K562 (cell line): ENCODE measurements around the gene CCDC183. TPM values are rescaled to one million over a fixed set of nuclear protein-coding genes. Genes with fewer than 3 reads are reported as not detected.

ENCODE experiments used
- ATAC-seq: fragments of 200-7000 bp; cut with Tn5 transposase; 3 replicates; pipeline ENCODE4 v1.9.1; 2020; ENCODE audit warnings: moderate library complexity
- BruUV-seq: library from RNA; stranded (reverse); fragments of 400-500 nt; replicated peaks from 2 replicates; lab custom pipeline; 2021; lab: Mats Ljungman, UMichigan
- CTCF ChIA-PET: fragments of 300-600 bp; formaldehyde crosslinking; extraction: SDS; loops from one replicate; lab custom pipeline; 2021; ENCODE audit warnings: low intra/inter-chr PET ratio; lab: Yijun Ruan, JAX
- POLR2A ChIA-PET: fragments of 300-600, 350-650 bp; sonication (Branson Sonifier 250); formaldehyde crosslinking; extraction: SDS; loops from one replicate; lab custom pipeline; 2021; ENCODE audit warnings: antibody characterized with exemption, inconsistent platforms; lab: Yijun Ruan, JAX
- DNase-seq, 4 experiments: peaks; one replicate each; pipeline versions ENCODE4 v3.0.0 to v3.0.0-alpha.2; 2011 to 2018; ENCODE audit warnings: low spot score in 3 of 4, mixed read lengths in 3 of 4; ENCODE audit errors: extremely low read depth in 1 of 4
- FAIRE-seq: peaks from 2 replicates; lab custom pipeline; 2011; peaks lifted over from hg19 to GRCh38; lab: Jason Lieb, UNC
- H2AFZ ChIP-seq: 2 replicates; pipeline ENCODE4 v1.6.0; 2011; ENCODE audit warnings: low read depth, low read length, control low read depth, inconsistent platforms
- H3K27ac ChIP-seq: fragments of 200-600 bp; 3 replicates; pipeline ENCODE4 v1.8.0; 2011; ENCODE audit warnings: low read depth, mild to moderate bottlenecking, control low read depth, inconsistent platforms, low read length, moderate library complexity, mixed read lengths; ENCODE audit errors: extremely low read depth
- H3K27me3 ChIP-seq, 2 experiments: fragments of 300-600 bp in 1 of 2; 2 replicates in 1 of 2; 3 replicates in 1 of 2; pipeline versions ENCODE4 v1.6.0 to v1.8.0; 2011; ENCODE audit warnings: inconsistent platforms in 2 of 2, low read length in 2 of 2, mild to moderate bottlenecking in 1 of 2, mixed read lengths in 1 of 2, moderate library complexity in 1 of 2; ENCODE audit not compliant: control insufficient read depth in 2 of 2, insufficient read depth in 2 of 2
- H3K36me3 ChIP-seq: fragments of 300-600 bp; 3 replicates; pipeline ENCODE4 v1.8.0; 2011; ENCODE audit warnings: mild to moderate bottlenecking, low read length, inconsistent platforms; ENCODE audit not compliant: control insufficient read depth, insufficient read depth
- H3K4me1 ChIP-seq, 2 experiments: fragments of 200-600 bp in 1 of 2; replicated peaks in 1 of 2; 2 replicates in 1 of 2; 3 replicates in 1 of 2; pipeline versions ENCODE4 v1.5.1 to v1.8.0; 2011; ENCODE audit warnings: inconsistent platforms in 2 of 2, low read length in 2 of 2, mild to moderate bottlenecking in 1 of 2, mixed read lengths in 1 of 2, moderate library complexity in 1 of 2; ENCODE audit not compliant: control insufficient read depth in 2 of 2, insufficient read depth in 2 of 2
- H3K4me2 ChIP-seq: 2 replicates; pipeline ENCODE4 v1.6.1; 2011; ENCODE audit warnings: low read length, control low read depth, inconsistent platforms, mixed read lengths; ENCODE audit not compliant: insufficient read depth
- H3K4me3 ChIP-seq: fragments of 200-600 bp; sonication (generic), shearing (Covaris generic); 2 replicates; pipeline ENCODE4 v1.5.1; 2016; ENCODE audit warnings: control low read depth, inconsistent platforms
- H3K79me2 ChIP-seq: fragments of 200-600 bp; 3 replicates; pipeline ENCODE4 v1.8.0; 2011; ENCODE audit warnings: low read length, inconsistent platforms; ENCODE audit not compliant: control insufficient read depth, insufficient read depth
- H3K9ac ChIP-seq, 2 experiments: 2 replicates each; pipeline versions ENCODE4 v1.6.0 to v1.6.1; 2011; ENCODE audit warnings: low read depth in 2 of 2, low read length in 2 of 2, control low read depth in 1 of 2, inconsistent platforms in 1 of 2, mild to moderate bottlenecking in 1 of 2, mixed read lengths in 1 of 2; ENCODE audit not compliant: insufficient read depth in 1 of 2
- H3K9me1 ChIP-seq: one replicate; pipeline ENCODE4 v1.6.0; 2011; ENCODE audit warnings: inconsistent platforms, mild to moderate bottlenecking, low read length, moderate library complexity; ENCODE audit not compliant: control insufficient read depth, insufficient read depth
- H3K9me3 ChIP-seq: replicated peaks from 2 replicates; pipeline ENCODE4 v1.5.1; 2011; ENCODE audit warnings: low read depth, low read length, inconsistent platforms; ENCODE audit not compliant: control insufficient read depth, insufficient read depth
- H4K20me1 ChIP-seq: replicated peaks from 2 replicates; pipeline ENCODE4 v1.6.1; 2011; ENCODE audit warnings: low read length, inconsistent platforms, mixed read lengths; ENCODE audit not compliant: control insufficient read depth, insufficient read depth
- EGR1 ChIP-seq: fragments of 450-650 bp; conservative IDR thresholded peaks from 2 replicates; pipeline ENCODE4 v1.6.1; 2017; ENCODE audit warnings: mild to moderate bottlenecking
- KAT8 ChIP-seq: fragments of 450-650 bp; IDR thresholded peaks from 2 replicates; pipeline ENCODE4 v1.6.1; 2016; ENCODE audit warnings: low read depth, mild to moderate bottlenecking
- MAFF ChIP-seq: IDR thresholded peaks from 2 replicates; pipeline ENCODE4 v1.6.1; 2012; ENCODE audit warnings: low read length, improper control_type of control experiment
- NFATC3 ChIP-seq: fragments of 450-650 bp; IDR thresholded peaks from 2 replicates; pipeline ENCODE4 v1.6.1; 2017; ENCODE audit warnings: mild to moderate bottlenecking
- PKNOX1 ChIP-seq: fragments of 450-650 bp; IDR thresholded peaks from 2 replicates; pipeline ENCODE4 v1.6.1; 2016
- POLR2A ChIP-seq: fragments of 450-650 bp; conservative IDR thresholded peaks from 2 replicates; pipeline ENCODE4 v1.6.1; 2016
- SIN3B ChIP-seq: fragments of 450-650 bp; IDR thresholded peaks from 2 replicates; pipeline ENCODE4 v1.6.1; 2017; ENCODE audit warnings: low read depth, mild to moderate bottlenecking, moderate library complexity
- SMARCA5 ChIP-seq: fragments of 450-650 bp; IDR thresholded peaks from 2 replicates; pipeline ENCODE4 v1.6.1; 2016
- TEAD2 ChIP-seq: fragments of 450-650 bp; IDR thresholded peaks from 2 replicates; pipeline ENCODE4 v1.6.1; 2016; ENCODE audit warnings: missing genetic modification characterization, control low read depth, missing compliant biosample characterization
- VEZF1 ChIP-seq: fragments of 200-800 bp; sonication (Bioruptor generic); IDR thresholded peaks from 2 replicates; pipeline ENCODE4 v1.6.1; 2017; ENCODE audit warnings: missing genetic modification characterization, missing compliant biosample characterization
- ZBTB33 ChIP-seq: sonication (generic); formaldehyde crosslinking; IDR thresholded peaks from 2 replicates; pipeline ENCODE4 v1.8.1; 2023; ENCODE audit warnings: mild to moderate bottlenecking, missing genetic modification reagents
- ZNF121 ChIP-seq: sonication (generic); formaldehyde crosslinking; conservative IDR thresholded peaks from 2 replicates; pipeline ENCODE4 v1.8.0; 2022; ENCODE audit warnings: missing genetic modification reagents
- ZNF239 ChIP-seq: fragments of 250-450 bp; sonication (Bioruptor Pico); IDR thresholded peaks from 2 replicates; pipeline ENCODE4 v1.4.0; 2020; ENCODE audit warnings: mild to moderate bottlenecking
- ZNF589 ChIP-seq: fragments of 200-800 bp; sonication (Bioruptor generic); IDR thresholded peaks from 2 replicates; pipeline ENCODE4 v1.6.1; 2016; ENCODE audit warnings: low read depth, missing genetic modification characterization, missing compliant biosample characterization
- ZNF695 ChIP-seq: fragments of 450-650 bp; formaldehyde crosslinking; IDR thresholded peaks from 2 replicates; pipeline ENCODE4 v1.4.0; 2020; ENCODE audit warnings: mild to moderate bottlenecking, moderate library complexity
- WGBS: fragments of 100-300 bp; shearing (Covaris generic); methylation state at CpG from one replicate; pipeline ENCODE4 v1.1.6; 2016; ENCODE audit warnings: low coverage, mixed read lengths; ENCODE audit not compliant: insufficient coverage; ENCODE audit errors: missing lambda C conversion rate; 5-methylcytosine and 5-hydroxymethylcytosine counted together
- in situ Hi-C: fragments of 300-500 bp; cut with MboI; formaldehyde crosslinking; loops from 4 replicates; pipeline ENCODE4 v1.15.0; 2018; ENCODE audit warnings: inconsistent platforms, mixed read lengths
- intact Hi-C: fragments of 100-400 bp; cut with micrococcal nuclease; formaldehyde crosslinking; loops from 2 replicates; pipeline ENCODE4 v1.14.2; 2022
- polyA plus RNA-seq, 8 experiments: library from polyadenylated mRNA; depleted of rRNA in 4 of 8; stranded (reverse) in 5 of 8; unstranded in 3 of 8; fragments of >200 nt; fragmentation: Nextera tagmentation in 2 of 8; fragmentation: Illumina TruSeq in 1 of 8; extraction: Ambion mirVana in 2 of 8; extraction: Trizol in 1 of 8; gene quantifications; 2 replicates each; pipeline versions ENCODE4 v1.2.1 to v1.2.3, GENCODE V29; 2011 to 2014; ENCODE audit warnings: inconsistent platforms in 1 of 8, missing spikeins in 1 of 8
- total RNA-seq, 7 experiments: library from RNA; depleted of rRNA in 6 of 7; stranded (reverse); fragments of >200 nt in 6 of 7; fragmentation: Illumina TruSeq in 2 of 7; extraction: Trizol in 2 of 7; gene quantifications; 2 replicates each; pipeline versions ENCODE4 v1.2.1 to v1.2.3, GENCODE V29; 2011 to 2021; ENCODE audit warnings: low replicate concordance in 1 of 7

The CCDC183 gene
- total and polyA plus RNA-seq, 9 of the 15 experiments (the other 6 are each of a cell fraction or from before 2014, with no cell fraction given) = 0.21 to 0.60 (median 0.29) TPM; not detected in 4

- TF ChIP-seq MAFF (no peak), ZNF239 (CRISPR knock-in tag) (no peak), PKNOX1 (peak; percentile 30), ZNF589 (CRISPR knock-in tag) (no peak)
Measured at GRCh38 chr9:136839229-136840139, 43.3 kb downstream of the CCDC183 start (continued).

- Histone ChIP-seq H3K9me3 (no peaks in the 10 kb centered on the region), H3K27me3 (no peaks in the 10 kb centered on the region), H2AFZ (no peak overlapping the region), H3K27ac (peak overlapping the region; percentile 28; the same call in 2 of the 3 replicates), H3K36me3 (peaks cover 54% of the 10 kb centered on the region; the same call in 2 of the 3 replicates), H3K9me1 (no peaks in the 10 kb centered on the region), H3K79me2 (no peaks in the 10 kb centered on the region), H3K4me1 (peaks cover 12 to 92% of the 10 kb centered on the region in 2 experiments), H3K4me2 (no peak overlapping the region; the same call in 1 of the 2 replicates), H4K20me1 (peaks cover 17% of the 10 kb centered on the region), H3K9ac (peak overlapping the region in 1 of 2 experiments; percentile 75; a peak in 3 of 4 replicates), H3K4me3 (no peak overlapping the region)
- TSS peak; percentile 84 for BruUV-seq
- ATAC-seq (peak; percentile 62), FAIRE-seq (peak; percentile 72), DNase-seq (peak; percentile 74 to 83 (median 78))
- POLR2A ChIA-PET = interaction anchor here (0.6 to 2.6 kb wide), 10 partner anchors 8 to 182 kb away, joined by 3 to 10 read pairs (median 3); partner anchors contain the start of gene TMEM141
- CTCF ChIA-PET = no interaction called here
- in situ Hi-C loops (no loop called here), intact Hi-C loops (loop anchor here (2.0 kb wide), 1 partner anchor 54 kb away; no protein-coding TSS in a partner anchor)
- WGBS = 39% methylated on average over 15 of the region's 32 CpGs
- TF ChIP-seq SMARCA5 (no peak), TEAD2 (tag) (no peak), NFATC3 (0 out of 2 replicates have a peak, but pooled peaks have one; percentile 21), ZBTB33 (0 out of 2 replicates have a peak, but pooled peaks have one; percentile 45), POLR2A (peak; percentile 57), VEZF1 (CRISPR knock-in tag) (peak; percentile 46), ZNF695 (CRISPR knock-in tag) (no peak), ZNF121 (CRISPR knock-in tag) (no peak), KAT8 (no peak), SIN3B (no peak), EGR1 (peak; percentile 81)
Measured at GRCh38 chr9:136840140-136840876, 44.2 kb downstream of the CCDC183 start.
